ENCODE results near the gene TGFB3.

The TGFB3 gene

GRCh38 chr14:75995372-75996041, 13.7 kb upstream of the TGFB3 start:
- no peak overlapping the region for H3K27ac ChIP-seq
- no peaks in the 10 kb centered on the region for H3K9me3 ChIP-seq (ENCODE audit: severe bottlenecking)
- TF ChIP-seq, protein P1, sequence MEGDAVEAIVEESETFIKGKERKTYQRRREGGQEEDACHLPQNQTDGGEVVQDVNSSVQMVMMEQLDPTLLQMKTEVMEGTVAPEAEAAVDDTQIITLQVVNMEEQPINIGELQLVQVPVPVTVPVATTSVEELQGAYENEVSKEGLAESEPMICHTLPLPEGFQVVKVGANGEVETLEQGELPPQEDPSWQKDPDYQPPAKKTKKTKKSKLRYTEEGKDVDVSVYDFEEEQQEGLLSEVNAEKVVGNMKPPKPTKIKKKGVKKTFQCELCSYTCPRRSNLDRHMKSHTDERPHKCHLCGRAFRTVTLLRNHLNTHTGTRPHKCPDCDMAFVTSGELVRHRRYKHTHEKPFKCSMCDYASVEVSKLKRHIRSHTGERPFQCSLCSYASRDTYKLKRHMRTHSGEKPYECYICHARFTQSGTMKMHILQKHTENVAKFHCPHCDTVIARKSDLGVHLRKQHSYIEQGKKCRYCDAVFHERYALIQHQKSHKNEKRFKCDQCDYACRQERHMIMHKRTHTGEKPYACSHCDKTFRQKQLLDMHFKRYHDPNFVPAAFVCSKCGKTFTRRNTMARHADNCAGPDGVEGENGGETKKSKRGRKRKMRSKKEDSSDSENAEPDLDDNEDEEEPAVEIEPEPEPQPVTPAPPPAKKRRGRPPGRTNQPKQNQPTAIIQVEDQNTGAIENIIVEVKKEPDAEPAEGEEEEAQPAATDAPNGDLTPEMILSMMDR (IDR thresholded peaks at IDR 0.05; ENCODE audit: low read depth, low read length), result no peak
- no peak for DNase-seq
- H3K4me3 ChIP-seq (ENCODE audit: low read depth, low read length), result no peak overlapping the region
- no peaks in the 10 kb centered on the region for H3K27me3 ChIP-seq (ENCODE audit: insufficient read depth, low read depth, severe bottlenecking)
- H3K36me3 ChIP-seq, result peaks cover 9% of the 10 kb centered on the region

DNA sequence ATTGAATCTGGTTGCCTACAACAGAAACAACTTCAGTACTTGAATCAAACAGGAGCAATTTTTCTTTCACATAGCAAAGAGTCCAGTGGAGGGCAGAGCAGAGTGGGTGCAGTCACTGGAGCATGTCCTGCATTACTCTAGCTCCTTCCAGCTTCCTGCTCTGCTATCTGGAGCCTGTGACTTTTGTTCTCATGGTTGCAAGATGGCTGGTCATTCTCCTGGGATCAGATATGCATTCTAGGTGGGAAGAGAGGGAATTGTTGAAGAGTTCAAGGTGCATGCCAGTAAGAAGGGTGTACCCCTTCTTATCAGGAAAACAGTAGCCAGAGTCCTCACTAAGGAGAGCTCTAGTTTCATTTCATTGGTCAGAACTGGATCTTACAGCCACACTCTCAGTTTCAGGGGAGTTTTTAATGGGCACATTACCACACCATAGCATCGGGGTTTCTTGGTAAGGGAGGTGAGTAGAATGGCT, 11.8 kb upstream of the TGFB3 start:
- no peak for DNase-seq
- Histone ChIP-seq H3K27me3 (ENCODE audit: insufficient read depth, low read depth, severe bottlenecking) (no peaks in the 10 kb centered on the region), H3K9me3 (ENCODE audit: severe bottlenecking) (no peaks in the 10 kb centered on the region), H3K36me3 (peaks cover 11% of the 10 kb centered on the region), H3K27ac (no peak overlapping the region), H3K4me3 (ENCODE audit: low read depth, low read length) (no peak overlapping the region)
- TF ChIP-seq, protein P1 (IDR thresholded peaks at IDR 0.05; ENCODE audit: low read depth, low read length), result no peak

DNA sequence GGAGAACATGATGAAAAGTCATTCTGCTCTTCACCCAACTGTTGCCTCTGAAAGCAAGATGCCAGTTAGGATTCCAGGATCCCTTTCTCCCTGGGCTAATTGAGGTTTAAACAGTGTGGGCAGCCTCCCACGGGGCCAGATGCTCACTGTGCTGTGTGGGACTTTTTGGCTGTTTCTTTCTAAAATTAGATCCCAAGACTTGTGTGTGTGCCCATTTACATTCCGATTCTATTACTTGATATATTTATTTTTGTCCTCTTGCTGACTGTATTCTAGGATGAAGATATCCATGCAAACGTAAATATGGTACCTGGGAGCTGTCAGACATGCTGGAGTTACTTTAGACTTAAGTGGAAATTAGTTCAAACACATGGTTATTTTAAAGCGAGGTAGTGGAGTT, 10.0 kb upstream of the TGFB3 start:
- DNase-seq, result no peak
- no peaks in the 10 kb centered on the region for H3K9me3 ChIP-seq (ENCODE audit: severe bottlenecking)
- H3K36me3 ChIP-seq, result peaks cover 11% of the 10 kb centered on the region
- TF ChIP-seq, protein P1 (IDR thresholded peaks at IDR 0.05; ENCODE audit: low read depth, low read length), result no peak
- H3K27ac ChIP-seq, result no peak overlapping the region
- H3K27me3 ChIP-seq (ENCODE audit: insufficient read depth, low read depth, severe bottlenecking), result no peaks in the 10 kb centered on the region
- no peak overlapping the region for H3K4me3 ChIP-seq (ENCODE audit: low read depth, low read length)

GRCh38 chr14:75990297-75990696, 8.5 kb upstream of the TGFB3 start:
- H3K36me3 ChIP-seq, result peaks cover 8% of the 10 kb centered on the region
- no peak overlapping the region for H3K4me3 ChIP-seq (ENCODE audit: low read depth, low read length)
- no peaks in the 10 kb centered on the region for H3K27me3 ChIP-seq (ENCODE audit: insufficient read depth, low read depth, severe bottlenecking)
- DNase-seq, result no peak
- H3K27ac ChIP-seq, result no peak overlapping the region
- H3K9me3 ChIP-seq (ENCODE audit: severe bottlenecking), result no peaks in the 10 kb centered on the region
- TF ChIP-seq, protein P1 (IDR thresholded peaks at IDR 0.05; ENCODE audit: low read depth, low read length), result no peak

GRCh38 chr14:75989134-75989533, 7.3 kb upstream of the TGFB3 start:
- Histone ChIP-seq H3K27me3 (ENCODE audit: insufficient read depth, low read depth, severe bottlenecking) (no peaks in the 10 kb centered on the region), H3K9me3 (ENCODE audit: severe bottlenecking) (no peaks in the 10 kb centered on the region), H3K36me3 (peaks cover 8% of the 10 kb centered on the region), H3K27ac (no peak overlapping the region), H3K4me3 (ENCODE audit: low read depth, low read length) (no peak overlapping the region)
- no peak for DNase-seq
- TF ChIP-seq, protein P1 (IDR thresholded peaks at IDR 0.05; ENCODE audit: low read depth, low read length), result no peak

Data from WERI-Rb-1 (cell line).